Omental fat pad (tissue), 4 donors: ENCODE measurements around the gene GTPBP1. TPM values are rescaled to one million over a fixed set of nuclear protein-coding genes. Genes with fewer than 3 reads are reported as not detected.

Experiments used
- ATAC-seq: fragments of 150-250 bp; one replicate; pipeline ENCODE4 v1.9.1; 2016; ENCODE audit warnings: mild to moderate bottlenecking, moderate library complexity; ENCODE audit not compliant: low FRiP score
- DNase-seq: peaks from one replicate; pipeline ENCODE4 v3.0.0-alpha.2; 2019; ENCODE audit warnings: low spot score
- CTCF ChIP-seq, 3 donors: fragments of 450-650 bp; IDR thresholded peaks; one replicate each; pipeline ENCODE4 v1.5.1; 2016 to 2017; ENCODE audit warnings: antibody characterized with exemption in 3 of 3, mild to moderate bottlenecking in 3 of 3, moderate library complexity in 2 of 3
- total RNA-seq, 4 donors: library from RNA; depleted of rRNA; stranded (reverse); fragments of >200 nt; gene quantifications; one replicate each; pipeline ENCODE4 v1.1.0, GENCODE V29; 2016

GTPBP1 gene
- total RNA-seq, 4 donors from 2014 or later: 31.3 to 75.7 (median 51.4) TPM

- TF ChIP-seq CTCF (IDR thresholded peaks at IDR 0.05): no peak
- ATAC-seq (no peak), DNase-seq (no peak)
Measured at GRCh38 chr22:38724176-38724575, 18.4 kb downstream of the GTPBP1 start.

GRCh38 chr22:38724926-38725571 is 19.3 kb downstream of the GTPBP1 start:
- ATAC-seq (no peak), DNase-seq (no peak)
- no peak for TF ChIP-seq CTCF (IDR thresholded peaks at IDR 0.05)

GRCh38 chr22:38725900-38726655 is 20.3 kb downstream of the GTPBP1 start:
- DNase-seq (no peak), ATAC-seq (no peak)
- no peak for TF ChIP-seq CTCF (IDR thresholded peaks at IDR 0.05)

GRCh38 chr22:38727123-38727522 is 21.4 kb downstream of the GTPBP1 start:
- ATAC-seq (no peak), DNase-seq (no peak)
- no peak for TF ChIP-seq CTCF (IDR thresholded peaks at IDR 0.05)

GRCh38 chr22:38727530-38728451 is 22.0 kb downstream of the GTPBP1 start:
- ATAC-seq: no peak
- TF ChIP-seq CTCF (IDR thresholded peaks at IDR 0.05): no peak
- DNase-seq: no peak

- DNase-seq (no peak), ATAC-seq (no peak)
- TF ChIP-seq CTCF (IDR thresholded peaks at IDR 0.05): no peak
Measured at GRCh38 chr22:38728871-38729796, 23.4 kb downstream of the GTPBP1 start.
